A549 (cell line): ENCODE measurements around the gene DPYSL4.

Experiments
- CEBPB ChIP-seq, 2 experiments: fragments of >200 bp in 1 of 2; sonication (Bioruptor Twin) in 1 of 2; formaldehyde crosslinking in 1 of 2; IDR thresholded peaks; 2 replicates each; pipeline ENCODE4 v1.6.1; 2012 to 2016
- CHD2 ChIP-seq: fragments of 150-350 bp; IDR thresholded peaks from 2 replicates; pipeline ENCODE4 v1.6.1; 2014; ENCODE audit warnings: low read length; ENCODE audit not compliant: partially characterized antibody
- FOSL2 ChIP-seq, 2 experiments: fragments of 450-650 bp in 1 of 2; fragments of >200 bp in 1 of 2; sonication (Bioruptor Twin) in 1 of 2; formaldehyde crosslinking; IDR thresholded peaks; 2 replicates each; pipeline versions ENCODE4 v1.5.0 to v1.6.1; 2016 to 2020; ENCODE audit warnings: mild to moderate bottlenecking in 1 of 2, moderate library complexity in 1 of 2
- NR3C1 ChIP-seq: fragments of >200 bp; sonication (Bioruptor Twin); formaldehyde crosslinking; IDR thresholded peaks from 3 replicates; pipeline ENCODE4 v1.6.1; 2017
- PHF8 ChIP-seq: fragments of 200-600 bp; sonication (generic); IDR thresholded peaks from 2 replicates; pipeline ENCODE4 v1.6.1; 2016; ENCODE audit warnings: low read depth, mild to moderate bottlenecking, antibody characterized with exemption, moderate library complexity, borderline replicate concordance
- POLR2A ChIP-seq: IDR thresholded peaks from 2 replicates; pipeline ENCODE4 v1.6.1; 2012; ENCODE audit warnings: mild to moderate bottlenecking, low read length
- RAD21 ChIP-seq, 2 experiments: fragments of >200 bp in 1 of 2; sonication (Bioruptor Twin) in 1 of 2; formaldehyde crosslinking in 1 of 2; IDR thresholded peaks in 1 of 2; conservative IDR thresholded peaks in 1 of 2; 2 replicates in 1 of 2; 3 replicates in 1 of 2; pipeline ENCODE4 v1.6.1; 2012 to 2018; ENCODE audit warnings: inconsistent platforms in 1 of 2
- SMC3 ChIP-seq: fragments of >200 bp; sonication (Bioruptor Twin); formaldehyde crosslinking; IDR thresholded peaks from 3 replicates; pipeline ENCODE4 v1.6.1; 2018; ENCODE audit warnings: inconsistent platforms
- SREBF2 ChIP-seq: fragments of 450-650 bp; IDR thresholded peaks from 2 replicates; pipeline ENCODE4 v1.6.1; 2014; ENCODE audit warnings: mild to moderate bottlenecking, moderate library complexity
- ZFP36 ChIP-seq: fragments of 450-650 bp; IDR thresholded peaks from 2 replicates; pipeline ENCODE4 v1.6.1; 2014; ENCODE audit warnings: borderline replicate concordance; ENCODE audit not compliant: partially characterized antibody
- TF ChIP-seq, protein P1 (sequence below): fragments of >200 bp; sonication (Bioruptor Twin); formaldehyde crosslinking; IDR thresholded peaks from 3 replicates; pipeline ENCODE4 v1.5.1; 2016
- TF ChIP-seq, protein P2 (sequence below): IDR thresholded peaks from 2 replicates; pipeline ENCODE4 v1.6.1; 2012
- TF ChIP-seq, protein P3 (sequence below): fragments of 200-600 bp; sonication (generic); IDR thresholded peaks from 2 replicates; pipeline ENCODE4 v1.6.1; 2016; ENCODE audit warnings: antibody characterized with exemption, mild to moderate bottlenecking, moderate library complexity
- TF ChIP-seq, protein P4 (sequence below): fragments of >200 bp; sonication (Bioruptor Twin); formaldehyde crosslinking; IDR thresholded peaks from 3 replicates; pipeline ENCODE4 v1.6.1; 2016

DNA sequence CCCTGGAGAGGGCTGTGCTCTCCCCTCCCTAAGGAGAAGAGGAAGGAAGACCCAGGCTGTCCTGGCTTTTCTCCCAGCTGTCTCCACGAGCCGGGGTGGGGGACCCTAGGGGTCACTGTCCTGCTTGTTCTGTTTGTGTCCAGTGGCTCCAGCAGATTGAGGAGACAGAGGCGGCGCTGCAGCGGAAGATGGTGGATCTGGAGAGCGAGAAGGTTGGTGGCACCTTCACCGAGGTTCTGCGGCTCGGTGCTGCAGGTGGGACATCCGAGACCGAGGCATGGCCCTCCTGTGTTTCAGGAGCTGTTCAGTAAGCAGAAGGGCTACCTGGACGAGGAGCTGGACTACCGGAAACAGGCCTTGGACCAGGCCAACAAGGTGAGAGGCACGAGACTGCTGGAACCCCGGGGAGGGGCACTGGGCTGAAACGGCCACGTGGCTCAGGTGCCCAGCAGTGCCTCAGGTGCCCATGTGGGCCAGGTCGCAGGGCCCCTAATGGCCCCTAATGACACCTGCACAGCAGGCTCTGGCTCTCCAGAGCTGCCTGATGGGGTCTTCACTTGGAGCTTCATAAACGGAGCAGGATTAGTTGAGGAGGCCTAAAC is 33.0 kb upstream of the DPYSL4 start:
- TF ChIP-seq SREBF2 = no peak
- TF ChIP-seq CEBPB (IDR thresholded peaks at IDR 0.05) = no peak
- no peak for TF ChIP-seq POLR2A
- TF ChIP-seq, protein P1, sequence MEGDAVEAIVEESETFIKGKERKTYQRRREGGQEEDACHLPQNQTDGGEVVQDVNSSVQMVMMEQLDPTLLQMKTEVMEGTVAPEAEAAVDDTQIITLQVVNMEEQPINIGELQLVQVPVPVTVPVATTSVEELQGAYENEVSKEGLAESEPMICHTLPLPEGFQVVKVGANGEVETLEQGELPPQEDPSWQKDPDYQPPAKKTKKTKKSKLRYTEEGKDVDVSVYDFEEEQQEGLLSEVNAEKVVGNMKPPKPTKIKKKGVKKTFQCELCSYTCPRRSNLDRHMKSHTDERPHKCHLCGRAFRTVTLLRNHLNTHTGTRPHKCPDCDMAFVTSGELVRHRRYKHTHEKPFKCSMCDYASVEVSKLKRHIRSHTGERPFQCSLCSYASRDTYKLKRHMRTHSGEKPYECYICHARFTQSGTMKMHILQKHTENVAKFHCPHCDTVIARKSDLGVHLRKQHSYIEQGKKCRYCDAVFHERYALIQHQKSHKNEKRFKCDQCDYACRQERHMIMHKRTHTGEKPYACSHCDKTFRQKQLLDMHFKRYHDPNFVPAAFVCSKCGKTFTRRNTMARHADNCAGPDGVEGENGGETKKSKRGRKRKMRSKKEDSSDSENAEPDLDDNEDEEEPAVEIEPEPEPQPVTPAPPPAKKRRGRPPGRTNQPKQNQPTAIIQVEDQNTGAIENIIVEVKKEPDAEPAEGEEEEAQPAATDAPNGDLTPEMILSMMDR = no peak
- TF ChIP-seq, protein P2, sequence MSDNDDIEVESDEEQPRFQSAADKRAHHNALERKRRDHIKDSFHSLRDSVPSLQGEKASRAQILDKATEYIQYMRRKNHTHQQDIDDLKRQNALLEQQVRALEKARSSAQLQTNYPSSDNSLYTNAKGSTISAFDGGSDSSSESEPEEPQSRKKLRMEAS = no peak
- TF ChIP-seq PHF8 = no peak
- no peak for TF ChIP-seq SMC3
- TF ChIP-seq RAD21 (conservative IDR thresholded peaks at IDR 0.05 in 1 of 2, IDR thresholded peaks at IDR 0.05 in 1 of 2) = no peak
- TF ChIP-seq NR3C1 = no peak
- no peak for TF ChIP-seq FOSL2 (IDR thresholded peaks at IDR 0.05)
- no peak for TF ChIP-seq FOSL2 (CRISPR knock-in tag; IDR thresholded peaks at IDR 0.05)
- TF ChIP-seq CHD2 = no peak
- TF ChIP-seq, protein P3, sequence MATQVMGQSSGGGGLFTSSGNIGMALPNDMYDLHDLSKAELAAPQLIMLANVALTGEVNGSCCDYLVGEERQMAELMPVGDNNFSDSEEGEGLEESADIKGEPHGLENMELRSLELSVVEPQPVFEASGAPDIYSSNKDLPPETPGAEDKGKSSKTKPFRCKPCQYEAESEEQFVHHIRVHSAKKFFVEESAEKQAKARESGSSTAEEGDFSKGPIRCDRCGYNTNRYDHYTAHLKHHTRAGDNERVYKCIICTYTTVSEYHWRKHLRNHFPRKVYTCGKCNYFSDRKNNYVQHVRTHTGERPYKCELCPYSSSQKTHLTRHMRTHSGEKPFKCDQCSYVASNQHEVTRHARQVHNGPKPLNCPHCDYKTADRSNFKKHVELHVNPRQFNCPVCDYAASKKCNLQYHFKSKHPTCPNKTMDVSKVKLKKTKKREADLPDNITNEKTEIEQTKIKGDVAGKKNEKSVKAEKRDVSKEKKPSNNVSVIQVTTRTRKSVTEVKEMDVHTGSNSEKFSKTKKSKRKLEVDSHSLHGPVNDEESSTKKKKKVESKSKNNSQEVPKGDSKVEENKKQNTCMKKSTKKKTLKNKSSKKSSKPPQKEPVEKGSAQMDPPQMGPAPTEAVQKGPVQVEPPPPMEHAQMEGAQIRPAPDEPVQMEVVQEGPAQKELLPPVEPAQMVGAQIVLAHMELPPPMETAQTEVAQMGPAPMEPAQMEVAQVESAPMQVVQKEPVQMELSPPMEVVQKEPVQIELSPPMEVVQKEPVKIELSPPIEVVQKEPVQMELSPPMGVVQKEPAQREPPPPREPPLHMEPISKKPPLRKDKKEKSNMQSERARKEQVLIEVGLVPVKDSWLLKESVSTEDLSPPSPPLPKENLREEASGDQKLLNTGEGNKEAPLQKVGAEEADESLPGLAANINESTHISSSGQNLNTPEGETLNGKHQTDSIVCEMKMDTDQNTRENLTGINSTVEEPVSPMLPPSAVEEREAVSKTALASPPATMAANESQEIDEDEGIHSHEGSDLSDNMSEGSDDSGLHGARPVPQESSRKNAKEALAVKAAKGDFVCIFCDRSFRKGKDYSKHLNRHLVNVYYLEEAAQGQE = no peak
- TF ChIP-seq ZFP36 = no peak
- TF ChIP-seq, protein P4, sequence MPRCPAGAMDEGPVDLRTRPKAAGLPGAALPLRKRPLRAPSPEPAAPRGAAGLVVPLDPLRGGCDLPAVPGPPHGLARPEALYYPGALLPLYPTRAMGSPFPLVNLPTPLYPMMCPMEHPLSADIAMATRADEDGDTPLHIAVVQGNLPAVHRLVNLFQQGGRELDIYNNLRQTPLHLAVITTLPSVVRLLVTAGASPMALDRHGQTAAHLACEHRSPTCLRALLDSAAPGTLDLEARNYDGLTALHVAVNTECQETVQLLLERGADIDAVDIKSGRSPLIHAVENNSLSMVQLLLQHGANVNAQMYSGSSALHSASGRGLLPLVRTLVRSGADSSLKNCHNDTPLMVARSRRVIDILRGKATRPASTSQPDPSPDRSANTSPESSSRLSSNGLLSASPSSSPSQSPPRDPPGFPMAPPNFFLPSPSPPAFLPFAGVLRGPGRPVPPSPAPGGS = no peak
